ENCODE data around the gene GPC5. TPM values are rescaled to one million over a fixed set of nuclear protein-coding genes. Genes with fewer than 3 reads are reported as not detected.

GPC5 gene
- total and polyA plus RNA-seq, 2 donors = 0.06 to 5.0 TPM

GRCh38 chr13:92054389-92054788 lies 656.0 kb downstream of the GPC5 start:
- Histone ChIP-seq H3K4me3 (ENCODE audit: low read depth, low read length) (no peak overlapping the region), H3K36me3 (ENCODE audit: insufficient read depth) (no peaks in the 10 kb centered on the region), H3K4me1 (ENCODE audit: insufficient read depth) (no peaks in the 10 kb centered on the region), H3K27ac (ENCODE audit: low read depth) (no peak overlapping the region)
- no peak for DNase-seq (ENCODE audit: extremely low spot score)

DNA sequence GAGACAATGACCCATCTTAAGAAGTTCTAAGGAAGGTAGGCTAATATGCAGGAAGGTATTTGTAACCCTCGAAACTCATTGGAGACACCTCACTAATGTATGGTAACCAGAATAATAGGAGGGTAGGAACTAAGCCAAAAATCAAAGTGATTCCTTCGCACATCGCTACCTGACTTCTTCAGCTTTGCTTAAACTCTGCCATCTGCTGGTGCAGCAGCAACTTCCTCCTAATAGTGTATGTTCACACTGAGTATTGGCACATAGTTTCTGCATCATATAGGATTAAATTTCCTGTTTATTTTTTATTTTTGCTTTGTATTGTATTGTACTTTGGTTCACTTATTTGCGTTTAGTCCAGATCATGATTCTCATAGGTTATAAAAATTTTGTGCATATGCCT lies 676.2 kb downstream of the GPC5 start:
- DNase-seq (ENCODE audit: extremely low spot score) = no peak
- H3K4me3 ChIP-seq (ENCODE audit: low read depth, low read length) = no peak overlapping the region
- no peaks in the 10 kb centered on the region for H3K4me1 ChIP-seq (ENCODE audit: insufficient read depth)
- no peak overlapping the region for H3K27ac ChIP-seq (ENCODE audit: low read depth)
- WGBS = 59% methylated on average over 4 of the region's 4 CpGs
- no peaks in the 10 kb centered on the region for H3K36me3 ChIP-seq (ENCODE audit: insufficient read depth)

DNA sequence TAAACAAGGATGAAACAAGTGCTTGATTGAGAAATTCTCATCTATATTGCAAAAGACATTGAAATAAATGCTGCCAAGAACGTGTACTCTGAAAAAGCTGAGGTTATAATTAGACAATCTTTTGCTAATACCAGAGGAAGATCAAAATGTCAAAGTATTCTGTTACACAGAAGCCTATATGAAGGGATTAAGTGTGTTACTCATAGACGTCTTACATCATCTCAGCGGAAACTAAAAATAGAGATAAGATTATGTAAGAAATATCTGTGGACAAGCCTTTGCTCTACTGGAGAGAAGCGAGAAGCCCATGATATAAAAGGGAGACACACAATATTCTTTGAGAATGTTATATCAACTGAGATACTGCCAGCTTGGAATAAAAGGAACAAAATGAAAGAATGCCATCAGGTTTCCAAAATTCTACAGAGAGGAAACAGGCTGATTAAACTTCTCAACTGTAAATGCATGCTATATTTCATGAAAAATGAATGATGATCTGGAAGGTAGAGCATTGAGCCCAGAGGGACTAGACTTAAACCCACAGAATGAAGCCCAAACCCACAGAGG lies 699.0 kb downstream of the GPC5 start:
- WGBS = 57% methylated on average over 4 of the region's 4 CpGs

DNA sequence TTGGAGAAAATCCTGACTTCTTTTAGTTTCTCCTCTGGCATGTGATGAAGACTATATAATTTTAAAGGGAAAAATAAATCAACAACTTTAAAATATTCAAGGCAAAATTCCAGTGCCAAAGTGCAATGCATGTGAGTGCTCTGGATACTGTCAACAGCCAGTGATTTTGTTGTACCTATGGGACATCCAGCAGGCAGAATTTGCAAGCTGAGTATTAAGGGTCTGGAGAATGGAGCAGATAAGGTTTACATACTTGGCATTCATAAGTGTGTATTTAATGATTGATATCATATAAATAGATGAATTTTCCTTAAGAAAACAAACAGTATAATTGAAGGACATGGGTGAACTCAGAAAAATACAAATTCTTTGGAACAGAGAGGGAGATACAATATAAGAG lies 703.4 kb downstream of the GPC5 start:
- Histone ChIP-seq H3K4me3 (ENCODE audit: low read depth, low read length) (no peak overlapping the region), H3K27ac (ENCODE audit: low read depth) (no peak overlapping the region), H3K4me1 (ENCODE audit: insufficient read depth) (no peaks in the 10 kb centered on the region), H3K36me3 (ENCODE audit: insufficient read depth) (no peaks in the 10 kb centered on the region)
- no peak for DNase-seq (ENCODE audit: extremely low spot score)

More for the DNA sequence above, 699.0 kb downstream of the GPC5 start:
- Histone ChIP-seq H3K4me1 (ENCODE audit: insufficient read depth) (no peaks in the 10 kb centered on the region), H3K27ac (ENCODE audit: low read depth) (no peak overlapping the region), H3K4me3 (ENCODE audit: low read depth, low read length) (no peak overlapping the region), H3K36me3 (ENCODE audit: insufficient read depth) (no peaks in the 10 kb centered on the region)
- no peak for DNase-seq (ENCODE audit: extremely low spot score)

- DNase-seq (ENCODE audit: extremely low spot score) = no peak
- Histone ChIP-seq H3K27ac (ENCODE audit: low read depth) (no peak overlapping the region), H3K36me3 (ENCODE audit: insufficient read depth) (no peaks in the 10 kb centered on the region), H3K4me3 (ENCODE audit: low read depth, low read length) (no peak overlapping the region), H3K4me1 (ENCODE audit: insufficient read depth) (no peaks in the 10 kb centered on the region)
- 14% methylated on average over 6 of the region's 6 CpGs for WGBS
Measured at GRCh38 chr13:92103689-92104153, 705.3 kb downstream of the GPC5 start.

DNA sequence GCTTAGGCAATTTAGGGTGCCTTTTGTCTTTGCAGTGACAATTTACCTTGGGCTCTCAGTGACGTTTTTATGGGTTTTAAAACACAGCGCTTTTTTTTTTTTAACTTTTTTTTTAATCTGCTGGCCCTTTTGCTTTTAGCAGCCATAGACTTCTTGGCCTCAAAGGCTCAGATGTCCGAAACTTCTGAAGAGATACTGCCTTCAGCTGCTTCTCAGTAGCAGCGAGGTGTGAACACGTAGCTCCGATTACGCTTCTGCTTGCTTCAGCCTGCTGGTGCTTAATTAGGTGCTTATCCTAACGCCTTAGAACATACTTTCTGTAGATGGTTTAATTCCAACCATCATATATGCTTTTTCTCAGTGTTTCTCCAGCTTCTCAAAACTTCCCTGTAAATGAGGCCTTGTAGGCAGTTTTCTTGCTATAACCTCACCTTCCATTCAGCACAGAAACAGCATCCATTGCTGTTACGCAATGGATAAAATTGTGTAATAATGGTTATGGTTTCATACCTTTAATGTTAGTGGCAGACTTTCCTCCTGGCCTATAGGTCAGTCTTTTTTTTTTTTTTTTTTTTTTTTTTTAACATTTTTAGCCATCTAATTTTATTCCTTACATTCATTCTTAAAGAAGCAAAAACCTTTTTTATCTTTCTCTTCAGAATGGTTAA lies 723.9 kb downstream of the GPC5 start:
- H3K27ac ChIP-seq (ENCODE audit: low read depth) = no peak overlapping the region
- H3K36me3 ChIP-seq (ENCODE audit: insufficient read depth) = no peaks in the 10 kb centered on the region
- DNase-seq (ENCODE audit: extremely low spot score) = no peak
- no peak overlapping the region for H3K4me3 ChIP-seq (ENCODE audit: low read depth, low read length)
- WGBS = 75% methylated on average over 9 of the region's 9 CpGs
- H3K4me1 ChIP-seq (ENCODE audit: insufficient read depth) = no peaks in the 10 kb centered on the region

DNA sequence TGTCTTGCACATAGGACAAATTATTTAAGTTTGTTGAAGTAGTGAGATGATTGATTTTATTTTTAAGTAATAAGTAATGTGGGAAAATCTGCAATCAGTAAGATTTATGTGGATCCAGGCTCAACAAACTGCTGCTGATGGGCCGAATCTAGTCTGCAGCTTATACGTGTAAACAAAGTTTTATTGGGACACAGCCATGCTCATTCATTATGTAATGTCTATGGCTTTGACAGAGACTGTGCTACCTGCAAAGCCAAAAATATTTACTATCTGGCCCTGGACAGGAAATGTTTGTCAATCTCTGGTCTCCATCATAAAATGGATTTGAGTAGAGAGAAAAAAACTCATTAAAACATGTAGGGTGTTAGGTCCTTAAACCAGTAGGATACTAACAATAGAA lies 728.0 kb downstream of the GPC5 start:
- 55% methylated on average over 2 of the region's 2 CpGs for WGBS
- H3K27ac ChIP-seq (ENCODE audit: low read depth) = no peak overlapping the region
- H3K4me3 ChIP-seq (ENCODE audit: low read depth, low read length) = no peak overlapping the region
- no peaks in the 10 kb centered on the region for H3K36me3 ChIP-seq (ENCODE audit: insufficient read depth)
- H3K4me1 ChIP-seq (ENCODE audit: insufficient read depth) = no peaks in the 10 kb centered on the region
- DNase-seq (ENCODE audit: extremely low spot score) = no peak

DNA sequence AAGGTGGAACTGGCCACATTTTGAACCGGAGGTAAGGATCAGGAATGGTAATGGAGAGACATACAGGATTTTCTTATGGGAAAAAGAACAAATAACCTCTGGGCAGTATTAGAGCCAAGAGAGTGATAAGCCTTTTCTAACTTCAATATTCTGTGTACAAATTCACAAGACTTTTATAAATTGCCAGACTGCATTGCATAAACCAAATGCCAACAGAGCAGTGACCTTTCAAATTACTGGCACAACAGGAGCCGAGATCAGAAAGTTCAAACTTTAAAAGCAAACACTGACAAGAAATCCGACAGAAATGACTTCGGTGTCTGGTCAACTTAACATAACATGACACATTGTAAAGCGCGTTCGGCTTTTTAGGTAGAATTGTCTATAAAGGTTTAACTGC lies 737.1 kb downstream of the GPC5 start:
- H3K4me3 ChIP-seq (ENCODE audit: low read depth, low read length) = no peak overlapping the region
- WGBS = 45% methylated on average over 7 of the region's 7 CpGs
- no peaks in the 10 kb centered on the region for H3K4me1 ChIP-seq (ENCODE audit: insufficient read depth)
- no peaks in the 10 kb centered on the region for H3K36me3 ChIP-seq (ENCODE audit: insufficient read depth)
- no peak overlapping the region for H3K27ac ChIP-seq (ENCODE audit: low read depth)
- no peak for DNase-seq (ENCODE audit: extremely low spot score)

- no peak for DNase-seq (ENCODE audit: extremely low spot score)
- WGBS = 59% methylated on average over 6 of the region's 6 CpGs
- Histone ChIP-seq H3K4me3 (ENCODE audit: low read depth, low read length) (no peak overlapping the region), H3K36me3 (ENCODE audit: insufficient read depth) (no peaks in the 10 kb centered on the region), H3K27ac (ENCODE audit: low read depth) (no peak overlapping the region), H3K4me1 (ENCODE audit: insufficient read depth) (no peaks in the 10 kb centered on the region)
Measured at GRCh38 chr13:92136449-92137155, 738.2 kb downstream of the GPC5 start.

DNA sequence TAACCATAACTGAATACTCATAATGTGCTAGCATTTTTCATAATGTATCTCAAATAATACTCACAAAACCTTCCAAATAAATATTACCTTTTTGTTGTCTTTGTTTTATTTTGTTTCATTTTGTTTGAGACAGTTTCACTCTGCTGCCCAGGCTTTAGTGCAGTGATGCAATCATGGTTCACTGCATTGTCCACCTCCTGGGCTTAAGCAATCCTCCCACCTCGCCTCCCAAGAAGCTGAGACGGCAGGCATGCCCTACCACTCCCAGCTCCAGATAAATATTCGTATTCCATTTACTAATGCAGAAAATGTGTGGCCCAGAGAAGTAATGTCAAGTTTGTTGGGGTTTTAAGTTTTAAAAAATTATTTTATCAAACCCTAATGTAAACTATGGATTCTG lies 739.1 kb downstream of the GPC5 start:
- WGBS = 73% methylated on average over 3 of the region's 3 CpGs
- Histone ChIP-seq H3K36me3 (ENCODE audit: insufficient read depth) (no peaks in the 10 kb centered on the region), H3K4me3 (ENCODE audit: low read depth, low read length) (no peak overlapping the region), H3K4me1 (ENCODE audit: insufficient read depth) (no peaks in the 10 kb centered on the region), H3K27ac (ENCODE audit: low read depth) (no peak overlapping the region)
- DNase-seq (ENCODE audit: extremely low spot score) = no peak

- Histone ChIP-seq H3K27ac (ENCODE audit: low read depth) (no peak overlapping the region), H3K36me3 (ENCODE audit: insufficient read depth) (no peaks in the 10 kb centered on the region), H3K4me1 (ENCODE audit: insufficient read depth) (no peaks in the 10 kb centered on the region), H3K4me3 (ENCODE audit: low read depth, low read length) (no peak overlapping the region)
- no peak for DNase-seq (ENCODE audit: extremely low spot score)
Measured at GRCh38 chr13:92143766-92144165, 745.3 kb downstream of the GPC5 start.

DNA sequence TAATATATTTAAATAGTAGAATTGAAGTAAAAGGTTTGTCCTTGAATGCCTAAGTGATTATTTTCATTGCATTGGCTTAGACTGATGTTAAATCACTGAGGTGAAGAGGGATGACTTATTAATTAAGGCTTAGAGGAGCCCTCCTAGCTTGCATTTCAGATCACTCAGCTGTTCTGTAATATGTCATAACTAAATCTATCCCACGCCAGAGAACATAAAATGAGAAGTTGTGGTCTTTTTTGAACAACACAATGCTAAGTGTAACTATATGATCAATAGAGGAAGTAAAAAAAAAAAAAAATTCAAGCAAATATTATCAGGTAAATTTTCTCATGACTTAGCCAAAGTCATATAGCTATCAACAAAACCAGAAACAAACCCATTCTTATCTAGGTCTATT lies 752.2 kb downstream of the GPC5 start:
- no peaks in the 10 kb centered on the region for H3K4me1 ChIP-seq (ENCODE audit: insufficient read depth)
- no peaks in the 10 kb centered on the region for H3K36me3 ChIP-seq (ENCODE audit: insufficient read depth)
- WGBS = 90% methylated on average over 1 of the region's 1 CpG
- no peak overlapping the region for H3K4me3 ChIP-seq (ENCODE audit: low read depth, low read length)
- no peak for DNase-seq (ENCODE audit: extremely low spot score)
- no peak overlapping the region for H3K27ac ChIP-seq (ENCODE audit: low read depth)

GRCh38 chr13:92158346-92158745 lies 759.9 kb downstream of the GPC5 start:
- Histone ChIP-seq H3K4me3 (ENCODE audit: low read depth, low read length) (no peak overlapping the region), H3K36me3 (ENCODE audit: insufficient read depth) (no peaks in the 10 kb centered on the region), H3K4me1 (ENCODE audit: insufficient read depth) (no peaks in the 10 kb centered on the region), H3K27ac (ENCODE audit: low read depth) (no peak overlapping the region)
- no peak for DNase-seq (ENCODE audit: extremely low spot score)
- WGBS = 50% methylated on average over 3 of the region's 3 CpGs

DNA sequence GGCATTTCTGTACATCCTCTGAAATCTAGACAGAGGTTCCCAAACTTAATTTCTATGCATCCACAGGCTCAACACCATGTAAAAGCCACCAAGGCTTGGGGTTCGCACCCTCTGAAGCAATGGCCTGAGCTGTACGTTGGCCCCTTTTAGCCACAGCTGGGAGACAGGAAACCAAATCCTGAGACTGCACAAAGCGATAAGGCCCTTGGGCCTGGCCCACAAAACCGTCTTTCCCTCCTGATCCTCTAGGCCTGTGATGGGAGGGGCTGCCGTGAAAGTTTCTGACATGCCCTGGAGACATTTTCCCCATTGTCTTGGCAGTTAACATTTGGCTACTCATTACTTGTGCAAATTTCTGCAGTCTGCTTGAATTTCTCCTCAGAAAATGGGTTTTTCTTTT lies 766.4 kb downstream of the GPC5 start:
- 74% methylated on average over 5 of the region's 5 CpGs for WGBS

More for the DNA sequence above, 766.4 kb downstream of the GPC5 start:
- H3K36me3 ChIP-seq (ENCODE audit: insufficient read depth) = no peaks in the 10 kb centered on the region
- no peaks in the 10 kb centered on the region for H3K4me1 ChIP-seq (ENCODE audit: insufficient read depth)
- no peak for DNase-seq (ENCODE audit: extremely low spot score)
- no peak overlapping the region for H3K27ac ChIP-seq (ENCODE audit: low read depth)
- no peak overlapping the region for H3K4me3 ChIP-seq (ENCODE audit: low read depth, low read length)
